IPS DF 6.9 (cell line): ENCODE data around the gene RNU11.

Experiments used
- DNase-seq: peaks from one replicate; pipeline ENCODE4 v3.0.0-alpha.2; 2013; ENCODE audit warnings: low read depth, low spot score
- H3K27ac ChIP-seq: one replicate; pipeline ENCODE4 v1.5.1; 2013; ENCODE audit warnings: low read length, control low read depth
- H3K27me3 ChIP-seq: 2 replicates; pipeline ENCODE4 v1.6.1; 2013; ENCODE audit warnings: mild to moderate bottlenecking, low read length; ENCODE audit not compliant: control insufficient read depth, insufficient read depth
- H3K36me3 ChIP-seq: 2 replicates; pipeline ENCODE4 v1.6.1; 2013; ENCODE audit warnings: low read length; ENCODE audit not compliant: control insufficient read depth, insufficient read depth
- H3K4me1 ChIP-seq: 2 replicates; pipeline ENCODE4 v1.6.1; 2013; ENCODE audit warnings: low read length; ENCODE audit not compliant: control insufficient read depth, insufficient read depth
- H3K4me3 ChIP-seq: 2 replicates; pipeline ENCODE4 v1.5.1; 2013; ENCODE audit warnings: mild to moderate bottlenecking, low read length
- H3K9me3 ChIP-seq: 2 replicates; pipeline ENCODE4 v1.6.1; 2013; ENCODE audit warnings: low read length, inconsistent platforms; ENCODE audit not compliant: control insufficient read depth, insufficient read depth
- WGBS: extraction: QIAGEN DNeasy Blood & Tissue Kit; methylation state at CpG from one replicate; pipeline ENCODE4 v1.1.7; 2013; ENCODE audit warnings: mixed read lengths, missing lambda C conversion rate; ENCODE audit not compliant: insufficient read length, insufficient coverage; 5-methylcytosine and 5-hydroxymethylcytosine counted together

The RNU11 gene

GRCh38 chr1:28648474-28649198 is at the start of gene RNU11:
Gene RNU11 (plus strand): TSS chr1:28648600.
- no peaks in the 10 kb centered on the region for H3K9me3 ChIP-seq
- H3K27ac ChIP-seq, result no peak within 1 kb of the TSS
- no CpG with 5 or more reads among the region's 28 CpGs for WGBS
- peak; percentile 88 for DNase-seq
- peak within 1 kb of the TSS; percentile 5; the same call in 1 of the 2 replicates for H3K4me3 ChIP-seq
- H3K27me3 ChIP-seq, result no peaks in the 10 kb centered on the region
- no peaks in the 10 kb centered on the region for H3K36me3 ChIP-seq
- H3K4me1 ChIP-seq, result no peaks in the 10 kb centered on the region

- no peaks in the 10 kb centered on the region for H3K9me3 ChIP-seq
- DNase-seq, result no peak
- no CpG with 5 or more reads among the region's 3 CpGs for WGBS
- H3K4me3 ChIP-seq, result no peak overlapping the region
- H3K36me3 ChIP-seq, result peaks cover 3% of the 10 kb centered on the region; the same call in 1 of the 2 replicates
- no peak overlapping the region for H3K27ac ChIP-seq
- H3K4me1 ChIP-seq, result no peaks in the 10 kb centered on the region
- no peaks in the 10 kb centered on the region for H3K27me3 ChIP-seq
Observed at GRCh38 chr1:28601696-28602095, 46.7 kb upstream of the RNU11 start.

DNA sequence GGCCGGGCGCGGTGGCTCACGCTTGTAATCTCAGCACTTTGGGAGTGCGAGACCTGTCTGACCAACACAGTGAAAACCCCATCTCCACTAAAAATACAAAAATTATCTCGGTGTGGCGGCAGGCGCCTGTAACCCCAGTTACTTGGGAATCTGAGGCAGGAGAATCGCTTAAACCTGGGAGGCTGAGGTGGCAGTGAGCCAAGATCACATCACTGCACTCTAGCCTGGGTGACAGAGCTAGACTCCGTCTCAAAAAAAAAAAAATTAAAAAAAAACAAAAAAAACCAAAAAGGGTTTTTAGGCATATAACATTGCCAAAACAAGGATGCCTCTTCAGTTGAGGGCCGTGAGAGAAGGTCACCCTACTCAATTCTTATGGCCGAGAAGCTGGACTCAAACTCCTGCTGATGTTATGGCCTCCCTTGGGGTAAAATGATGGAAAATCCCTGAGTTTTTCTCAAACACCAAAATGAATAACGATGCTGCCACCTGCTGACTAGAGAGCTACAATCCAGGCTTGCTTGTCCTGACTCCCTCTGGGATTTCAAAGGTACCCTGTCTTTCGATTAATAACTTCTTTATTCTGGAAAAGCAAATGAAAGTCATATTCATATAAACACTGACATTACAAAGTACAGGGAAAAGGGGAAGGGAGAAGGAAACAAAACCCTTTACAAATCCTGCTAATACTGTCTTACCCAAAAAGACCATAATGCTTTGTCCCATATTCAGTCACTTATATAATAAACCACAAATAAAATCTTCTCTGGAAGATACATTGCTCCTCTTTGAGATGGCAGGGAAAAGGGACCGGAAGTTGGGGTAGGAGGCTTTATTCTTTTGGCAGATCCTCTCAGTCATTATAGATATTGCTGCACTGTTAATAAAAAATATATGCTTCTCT is 45.6 kb upstream of the RNU11 start:
- Histone ChIP-seq H3K27me3 (no peaks in the 10 kb centered on the region; the same call in 1 of the 2 replicates), H3K4me3 (no peak overlapping the region), H3K4me1 (no peaks in the 10 kb centered on the region), H3K9me3 (no peaks in the 10 kb centered on the region), H3K27ac (no peak overlapping the region), H3K36me3 (peaks cover 3% of the 10 kb centered on the region; the same call in 1 of the 2 replicates)
- no CpG with 5 or more reads among the region's 15 CpGs for WGBS
- DNase-seq, result no peak

- H3K9me3 ChIP-seq, result no peaks in the 10 kb centered on the region
- DNase-seq, result no peak
- no peaks in the 10 kb centered on the region; the same call in 1 of the 2 replicates for H3K27me3 ChIP-seq
- no peak overlapping the region for H3K4me3 ChIP-seq
- no peak overlapping the region for H3K27ac ChIP-seq
- WGBS, result no CpG with 5 or more reads among the region's 5 CpGs
- no peaks in the 10 kb centered on the region for H3K4me1 ChIP-seq
- H3K36me3 ChIP-seq, result peaks cover 3% of the 10 kb centered on the region; the same call in 1 of the 2 replicates
Observed at GRCh38 chr1:28604411-28604810, 44.0 kb upstream of the RNU11 start.

- Histone ChIP-seq H3K36me3 (peaks cover 3% of the 10 kb centered on the region; the same call in 1 of the 2 replicates), H3K4me3 (no peak overlapping the region), H3K4me1 (no peaks in the 10 kb centered on the region), H3K27ac (no peak overlapping the region), H3K27me3 (no peaks in the 10 kb centered on the region; the same call in 1 of the 2 replicates), H3K9me3 (no peaks in the 10 kb centered on the region)
- no peak for DNase-seq
- no CpG with 5 or more reads among the region's 6 CpGs for WGBS
Observed at GRCh38 chr1:28604962-28605361, 43.4 kb upstream of the RNU11 start.

DNA sequence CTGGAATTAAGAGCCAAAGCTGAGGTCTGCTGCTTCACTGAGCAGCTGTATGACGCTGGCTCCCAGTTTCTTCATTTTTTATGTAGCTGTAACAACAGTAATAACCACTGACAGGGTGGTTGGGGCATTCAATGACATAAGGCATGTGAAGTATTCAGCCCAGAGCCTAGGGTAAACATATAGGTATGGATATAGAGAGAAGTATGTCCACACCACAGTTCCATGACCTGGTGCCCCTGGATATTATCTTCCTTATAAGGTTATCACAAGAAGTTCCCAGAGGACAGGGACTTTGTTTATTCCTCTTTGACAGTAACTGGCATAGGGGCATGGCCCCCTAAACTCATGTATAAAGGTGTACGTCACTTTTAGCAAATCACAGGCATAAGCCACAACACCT is 41.6 kb upstream of the RNU11 start:
- no peak overlapping the region for H3K4me3 ChIP-seq
- no peaks in the 10 kb centered on the region for H3K9me3 ChIP-seq
- WGBS, result no CpG with 5 or more reads among the region's 2 CpGs
- H3K27me3 ChIP-seq, result no peaks in the 10 kb centered on the region; the same call in 1 of the 2 replicates
- no peak for DNase-seq
- peaks cover 3% of the 10 kb centered on the region; the same call in 1 of the 2 replicates for H3K36me3 ChIP-seq
- no peaks in the 10 kb centered on the region for H3K4me1 ChIP-seq
- H3K27ac ChIP-seq, result no peak overlapping the region

GRCh38 chr1:28613175-28613574 is 35.2 kb upstream of the RNU11 start:
- H3K9me3 ChIP-seq, result no peaks in the 10 kb centered on the region
- no peaks in the 10 kb centered on the region for H3K4me1 ChIP-seq
- H3K27ac ChIP-seq, result no peak overlapping the region
- no peak for DNase-seq
- H3K36me3 ChIP-seq, result peaks cover 6% of the 10 kb centered on the region; the same call in 1 of the 2 replicates
- H3K4me3 ChIP-seq, result no peak overlapping the region
- WGBS, result no CpG with 5 or more reads among the region's 5 CpGs
- no peaks in the 10 kb centered on the region for H3K27me3 ChIP-seq

- Histone ChIP-seq H3K4me1 (no peaks in the 10 kb centered on the region), H3K27ac (no peak overlapping the region), H3K4me3 (no peak overlapping the region), H3K9me3 (no peaks in the 10 kb centered on the region), H3K27me3 (no peaks in the 10 kb centered on the region), H3K36me3 (no peaks in the 10 kb centered on the region)
- WGBS, result 92% methylated on average over 1 of the region's 1 CpG
- DNase-seq, result no peak
Observed at GRCh38 chr1:28631713-28632112, 16.7 kb upstream of the RNU11 start.

GRCh38 chr1:28632560-28632959 is 15.8 kb upstream of the RNU11 start:
- WGBS, result no CpG with 5 or more reads among the region's 4 CpGs
- no peak overlapping the region for H3K4me3 ChIP-seq

GRCh38 chr1:28640766-28641165 is 7.6 kb upstream of the RNU11 start:
- no CpG with 5 or more reads among the region's 1 CpG for WGBS
- no peak overlapping the region for H3K4me3 ChIP-seq
- no peaks in the 10 kb centered on the region for H3K4me1 ChIP-seq
- no peaks in the 10 kb centered on the region for H3K36me3 ChIP-seq
- no peaks in the 10 kb centered on the region for H3K27me3 ChIP-seq
- H3K9me3 ChIP-seq, result no peaks in the 10 kb centered on the region
- no peak overlapping the region for H3K27ac ChIP-seq
- no peak for DNase-seq

More at GRCh38 chr1:28632560-28632959, 15.8 kb upstream of the RNU11 start:
- DNase-seq, result no peak
- H3K4me1 ChIP-seq, result no peaks in the 10 kb centered on the region
- no peak overlapping the region for H3K27ac ChIP-seq
- H3K9me3 ChIP-seq, result no peaks in the 10 kb centered on the region
- H3K27me3 ChIP-seq, result no peaks in the 10 kb centered on the region
- no peaks in the 10 kb centered on the region for H3K36me3 ChIP-seq
